Mesenchymal stem cell (in vitro differentiated cells and primary cell): Measurements from ENCODE around the gene C9orf85.
A peak's percentile ranks its signal among the peaks of the same experiment; 100 is the strongest.

Experiments used
- DNase-seq: peaks from one replicate; pipeline ENCODE4 v3.0.0-alpha.2; 2013
- H2AFZ ChIP-seq: one replicate; pipeline ENCODE4 v1.6.1; 2013; ENCODE audit warnings: low read depth, mild to moderate bottlenecking, control low read depth, inconsistent platforms, low read length, moderate library complexity
- H2AK5ac ChIP-seq: 2 replicates; pipeline ENCODE4 v1.6.1; 2013; ENCODE audit warnings: low read length, moderate library complexity, mild to moderate bottlenecking, inconsistent platforms; ENCODE audit not compliant: severe bottlenecking
- H2BK120ac ChIP-seq: one replicate; pipeline ENCODE4 v1.6.1; 2013; ENCODE audit warnings: low read depth, mild to moderate bottlenecking, inconsistent platforms, low read length, moderate library complexity
- H2BK12ac ChIP-seq, 2 experiments: one replicate each; pipeline ENCODE4 v1.6.1; 2013; ENCODE audit warnings: inconsistent platforms in 2 of 2, low read length in 2 of 2, mild to moderate bottlenecking in 2 of 2, moderate library complexity in 2 of 2, control low read depth in 1 of 2
- H2BK15ac ChIP-seq: one replicate; pipeline ENCODE4 v1.6.1; 2013; ENCODE audit warnings: mild to moderate bottlenecking, low read depth, inconsistent platforms; ENCODE audit not compliant: poor library complexity, severe bottlenecking
- H2BK5ac ChIP-seq: 2 replicates; pipeline ENCODE4 v1.6.1; 2013; ENCODE audit warnings: low read depth, mild to moderate bottlenecking, low read length, control low read depth, inconsistent platforms; ENCODE audit not compliant: poor library complexity, severe bottlenecking
- H3K14ac ChIP-seq, 2 experiments: one replicate each; pipeline ENCODE4 v1.6.1; 2013; ENCODE audit warnings: inconsistent platforms in 2 of 2, low read length in 2 of 2, control low read depth in 1 of 2, mild to moderate bottlenecking in 1 of 2, moderate library complexity in 1 of 2
- H3K18ac ChIP-seq, 2 experiments: one replicate each; pipeline ENCODE4 v1.6.1; 2013; ENCODE audit warnings: inconsistent platforms in 2 of 2, low read length in 2 of 2, control low read depth in 1 of 2, low read depth in 1 of 2, mild to moderate bottlenecking in 1 of 2
- H3K23ac ChIP-seq, 2 experiments: one replicate each; pipeline ENCODE4 v1.6.1; 2013; ENCODE audit warnings: inconsistent platforms in 2 of 2, low read length in 2 of 2, mild to moderate bottlenecking in 2 of 2, moderate library complexity in 2 of 2, control low read depth in 1 of 2
- H3K27ac ChIP-seq: 2 replicates; pipeline ENCODE4 v1.5.1; 2013; ENCODE audit warnings: mild to moderate bottlenecking, moderate library complexity, low read length, control low read depth, inconsistent platforms; ENCODE audit not compliant: poor library complexity, severe bottlenecking
- H3K27me3 ChIP-seq, 2 experiments: 2 replicates each; pipeline versions ENCODE4 v1.6.1 to v1.7.0; 2013; ENCODE audit warnings: low read length in 2 of 2, mild to moderate bottlenecking in 2 of 2, moderate library complexity in 2 of 2, control low read depth in 1 of 2, inconsistent platforms in 1 of 2; ENCODE audit not compliant: control insufficient read depth in 1 of 2, insufficient read depth in 1 of 2
- H3K36me3 ChIP-seq, 2 experiments: 2 replicates each; pipeline versions ENCODE4 v1.6.1 to v1.7.0; 2013; ENCODE audit warnings: low read length in 2 of 2, control low read depth in 1 of 2, inconsistent platforms in 1 of 2, low read depth in 1 of 2, mild to moderate bottlenecking in 1 of 2; ENCODE audit not compliant: insufficient read depth in 2 of 2, control insufficient read depth in 1 of 2
- H3K4ac ChIP-seq, 2 experiments: one replicate each; pipeline ENCODE4 v1.6.1; 2013; ENCODE audit warnings: inconsistent platforms in 2 of 2, low read length in 2 of 2, mild to moderate bottlenecking in 2 of 2, moderate library complexity in 2 of 2, control low read depth in 1 of 2, low read depth in 1 of 2
- H3K4me1 ChIP-seq: 2 replicates; pipeline ENCODE4 v1.6.1; 2013; ENCODE audit warnings: low read depth, low read length, control low read depth; ENCODE audit not compliant: control insufficient read depth, insufficient read depth
- H3K4me2 ChIP-seq: 2 replicates; pipeline ENCODE4 v1.6.1; 2013; ENCODE audit warnings: low read length, mild to moderate bottlenecking, inconsistent platforms; ENCODE audit not compliant: poor library complexity, severe bottlenecking
- H3K4me3 ChIP-seq, 2 experiments: 2 replicates each; pipeline versions ENCODE4 v1.5.1 to v1.7.0; 2013; ENCODE audit warnings: low read length in 2 of 2, mild to moderate bottlenecking in 2 of 2, control low read depth in 1 of 2, low read depth in 1 of 2; ENCODE audit not compliant: insufficient read depth in 1 of 2
- H3K79me1 ChIP-seq: replicated peaks from 2 replicates; pipeline ENCODE4 v1.6.1; 2013; ENCODE audit warnings: mild to moderate bottlenecking, control low read depth, low read length, inconsistent platforms; ENCODE audit not compliant: poor library complexity, severe bottlenecking
- H3K9ac ChIP-seq: 2 replicates; pipeline ENCODE4 v1.7.0; 2013; ENCODE audit warnings: mild to moderate bottlenecking, low read length, moderate library complexity
- H3K9me3 ChIP-seq: 2 replicates; pipeline ENCODE4 v1.7.0; 2013; ENCODE audit warnings: mild to moderate bottlenecking, low read length; ENCODE audit not compliant: control insufficient read depth
- H4K8ac ChIP-seq: one replicate; pipeline ENCODE4 v1.6.1; 2013; ENCODE audit warnings: inconsistent platforms, mild to moderate bottlenecking, low read length, moderate library complexity
- H4K91ac ChIP-seq: one replicate; pipeline ENCODE4 v1.6.1; 2013; ENCODE audit warnings: mild to moderate bottlenecking, low read length, inconsistent platforms
- WGBS: methylation state at CpG from one replicate; pipeline ENCODE4 v1.1.7; 2013; ENCODE audit warnings: mixed read lengths; 5-methylcytosine and 5-hydroxymethylcytosine counted together

Gene C9orf85

GRCh38 chr9:71920456-71921189 is 9.2 kb downstream of the C9orf85 start:
- Histone ChIP-seq H2BK15ac (no peak overlapping the region), H3K4me2 (no peak overlapping the region), H3K4me1 (peaks cover 3% of the 10 kb centered on the region), H3K23ac (no peak overlapping the region), H2AK5ac (no peak overlapping the region), H3K27ac (peak overlapping the region; percentile 21), H2BK120ac (no peak overlapping the region), H2AFZ (no peak overlapping the region), H3K4me3 (no peak overlapping the region), H4K8ac (no peak overlapping the region), H3K9ac (no peak overlapping the region), H4K91ac (no peak overlapping the region), H3K18ac (peak overlapping the region in 1 of 2 experiments; percentile 38), H3K36me3 (peaks cover 3 to 17% of the 10 kb centered on the region in 2 experiments), H3K27me3 (no peaks in the 10 kb centered on the region), H3K9me3 (no peaks in the 10 kb centered on the region), H2BK5ac (no peak overlapping the region), H3K14ac (no peak overlapping the region), H2BK12ac (no peak overlapping the region), H3K79me1 (peaks cover 27% of the 10 kb centered on the region), H3K4ac (no peak overlapping the region)
- WGBS, result no CpG with 5 or more reads among the region's 1 CpG
- no peak for DNase-seq

GRCh38 chr9:71921190-71921814 is 9.9 kb downstream of the C9orf85 start:
- no peak overlapping the region for H3K4me2 ChIP-seq
- no peak overlapping the region for H4K91ac ChIP-seq
- no peak overlapping the region for H2AFZ ChIP-seq
- H2BK12ac ChIP-seq, result no peak overlapping the region
- H3K27me3 ChIP-seq, result no peaks in the 10 kb centered on the region
- no peak overlapping the region for H3K4me3 ChIP-seq
- H3K23ac ChIP-seq, result no peak overlapping the region
- H3K18ac ChIP-seq, result no peak overlapping the region
- H3K4ac ChIP-seq, result no peak overlapping the region
- no peak overlapping the region for H2BK15ac ChIP-seq
- H3K14ac ChIP-seq, result no peak overlapping the region
- peak; percentile 9 for DNase-seq
- H3K9me3 ChIP-seq, result no peaks in the 10 kb centered on the region
- peaks cover 28% of the 10 kb centered on the region for H3K79me1 ChIP-seq
- H4K8ac ChIP-seq, result no peak overlapping the region
- H2BK5ac ChIP-seq, result no peak overlapping the region
- H3K36me3 ChIP-seq, result peaks cover 3 to 17% of the 10 kb centered on the region in 2 experiments
- H3K4me1 ChIP-seq, result peaks cover 3% of the 10 kb centered on the region
- H2AK5ac ChIP-seq, result no peak overlapping the region
- H2BK120ac ChIP-seq, result no peak overlapping the region
- H3K27ac ChIP-seq, result no peak overlapping the region
- H3K9ac ChIP-seq, result no peak overlapping the region

GRCh38 chr9:71924576-71924975 is 13.1 kb downstream of the C9orf85 start:
- Histone ChIP-seq H2AFZ (no peak overlapping the region), H3K9ac (no peak overlapping the region), H2BK5ac (no peak overlapping the region), H2AK5ac (no peak overlapping the region), H3K36me3 (peaks cover 0 to 17% of the 10 kb centered on the region in 2 experiments), H2BK15ac (no peak overlapping the region), H3K79me1 (peaks cover 16% of the 10 kb centered on the region), H3K4me3 (no peak overlapping the region), H3K27ac (no peak overlapping the region), H3K18ac (no peak overlapping the region), H4K8ac (no peak overlapping the region), H3K14ac (no peak overlapping the region), H3K4me1 (peaks cover 2% of the 10 kb centered on the region), H2BK120ac (no peak overlapping the region), H3K9me3 (no peaks in the 10 kb centered on the region), H3K4me2 (no peak overlapping the region), H4K91ac (no peak overlapping the region), H3K4ac (no peak overlapping the region), H3K23ac (no peak overlapping the region), H2BK12ac (no peak overlapping the region), H3K27me3 (no peaks in the 10 kb centered on the region)
- DNase-seq, result no peak

- Histone ChIP-seq H3K18ac (no peak overlapping the region), H2AFZ (no peak overlapping the region), H2BK12ac (no peak overlapping the region), H2BK120ac (no peak overlapping the region), H3K27me3 (no peaks in the 10 kb centered on the region), H4K8ac (no peak overlapping the region), H3K9me3 (no peaks in the 10 kb centered on the region), H3K4me1 (no peaks in the 10 kb centered on the region), H3K4me2 (no peak overlapping the region), H3K79me1 (peaks cover 18% of the 10 kb centered on the region), H3K36me3 (peaks cover 0 to 10% of the 10 kb centered on the region in 2 experiments), H2AK5ac (no peak overlapping the region), H3K4me3 (no peak overlapping the region), H3K27ac (no peak overlapping the region), H2BK15ac (no peak overlapping the region), H3K9ac (no peak overlapping the region), H4K91ac (no peak overlapping the region), H3K23ac (no peak overlapping the region), H2BK5ac (no peak overlapping the region), H3K4ac (no peak overlapping the region), H3K14ac (no peak overlapping the region)
- no peak for DNase-seq
These were observed 14.4 kb downstream of the C9orf85 start for GRCh38 chr9:71925834-71926233.
